ENCODE measurements around the gene METTL22.

GRCh38 chr16:8632675-8633182 lies 11.2 kb downstream of the METTL22 start:
- TF ChIP-seq CTCF (IDR thresholded peaks at IDR 0.05) (no peak), EZH2phosphoT487 (IDR thresholded peaks at IDR 0.05) (no peak)
